Skin of body (tissue), 2 donors: ENCODE results near the gene SLC7A9. TPM values are rescaled to one million over a fixed set of nuclear protein-coding genes. Genes with fewer than 3 reads are reported as not detected.

Experiments
- DNase-seq: peaks from one replicate; lab custom pipeline; 2025; lab: John Stamatoyannopoulos, UW
- total RNA-seq: library from RNA; depleted of rRNA; stranded (reverse); fragments of >200 nt; gene quantifications from one replicate; pipeline ENCODE4 v1.2.3, GENCODE V29; 2014

SLC7A9 gene
- total RNA-seq, 1 donor from 2014 or later: 0.10 TPM

GRCh38 chr19:32828643-32829344 is 40.8 kb downstream of the SLC7A9 start:
- DNase-seq: no peak

GRCh38 chr19:32828139-32828538 is 41.4 kb downstream of the SLC7A9 start:
- no peak for DNase-seq

GRCh38 chr19:32824916-32825608 is 44.5 kb downstream of the SLC7A9 start:
- DNase-seq: no peak

- DNase-seq: no peak
Observed at GRCh38 chr19:32824191-32824751, 45.3 kb downstream of the SLC7A9 start.

- no peak for DNase-seq
Observed at GRCh38 chr19:32823747-32824102, 45.8 kb downstream of the SLC7A9 start.

- no peak for DNase-seq
Observed at GRCh38 chr19:32822916-32823746, 46.4 kb downstream of the SLC7A9 start.

- no peak for DNase-seq
Observed at GRCh38 chr19:32819419-32820400, 49.9 kb downstream of the SLC7A9 start.

- no peak for DNase-seq
Observed at GRCh38 chr19:32818536-32818935, 51.0 kb downstream of the SLC7A9 start.

- DNase-seq: no peak
Observed at GRCh38 chr19:32817569-32818476, 51.7 kb downstream of the SLC7A9 start.

GRCh38 chr19:32816555-32817099 is 52.9 kb downstream of the SLC7A9 start:
- DNase-seq: no peak

GRCh38 chr19:32814624-32815023 is 54.9 kb downstream of the SLC7A9 start:
- no peak for DNase-seq

GRCh38 chr19:32813862-32814425 is 55.6 kb downstream of the SLC7A9 start:
- no peak for DNase-seq

- DNase-seq: no peak
Observed at GRCh38 chr19:32812571-32812970, 57.0 kb downstream of the SLC7A9 start.

- no peak for DNase-seq
Observed at GRCh38 chr19:32812036-32812435, 57.5 kb downstream of the SLC7A9 start.

GRCh38 chr19:32811151-32811550 is 58.4 kb downstream of the SLC7A9 start:
- no peak for DNase-seq

GRCh38 chr19:32810452-32810851 is 59.1 kb downstream of the SLC7A9 start:
- no peak for DNase-seq

- no peak for DNase-seq
Observed at GRCh38 chr19:32809754-32810153, 59.8 kb downstream of the SLC7A9 start.

- no peak for DNase-seq
Observed at GRCh38 chr19:32809254-32809653, 60.3 kb downstream of the SLC7A9 start.

GRCh38 chr19:32808236-32808635 is 61.3 kb downstream of the SLC7A9 start:
- DNase-seq: no peak
